WTC11 (cell line): ENCODE measurements around the gene CRLF1. TPM values are rescaled to one million over a fixed set of nuclear protein-coding genes. Genes with fewer than 3 reads are reported as not detected.

Experiments used
- ATAC-seq: fragments of 200-7000 bp; cut with Tn5 transposase; 2 replicates; pipeline ENCODE4 v1.10.0; 2021; ENCODE audit warnings: mild to moderate bottlenecking, moderate library complexity
- CTCF ChIA-PET: fragments of 300-600 bp; sonication (Branson Sonifier 250); formaldehyde crosslinking; loops from one replicate; lab custom pipeline; 2021; ENCODE audit warnings: antibody characterized with exemption; lab: Charles Lee
- POLR2A ChIA-PET: fragments of 350-600 bp; sonication (Branson Sonifier 250); formaldehyde crosslinking; loops from one replicate; lab custom pipeline; 2021; ENCODE audit warnings: antibody characterized with exemption; lab: Charles Lee
- DNase-seq: peaks from one replicate; pipeline ENCODE4 v3.0.0; 2021; ENCODE audit warnings: low spot score
- H3K27ac Mint-ChIP-seq: 2 replicates; pipeline ENCODE4 v1.8.0; 2021; ENCODE audit warnings: mixed read lengths
- H3K27me3 Mint-ChIP-seq: 2 replicates; pipeline ENCODE4 v1.8.0; 2021; ENCODE audit warnings: low read depth, mild to moderate bottlenecking, moderate library complexity, mixed read lengths
- H3K36me3 Mint-ChIP-seq: 2 replicates; pipeline ENCODE4 v1.8.0; 2021; ENCODE audit warnings: mixed read lengths
- H3K4me1 Mint-ChIP-seq: 2 replicates; pipeline ENCODE4 v1.8.0; 2022; ENCODE audit warnings: mixed read lengths
- H3K4me3 Mint-ChIP-seq: 2 replicates; pipeline ENCODE4 v1.8.0; 2021; ENCODE audit warnings: mild to moderate bottlenecking, moderate library complexity, mixed read lengths
- H3K9me3 Mint-ChIP-seq: 2 replicates; pipeline ENCODE4 v1.8.0; 2021; ENCODE audit warnings: mixed read lengths
- AR ChIP-seq: fragments of 250-450 bp; sonication (Bioruptor Pico); IDR thresholded peaks from 2 replicates; pipeline ENCODE4 v1.9.0; 2021; ENCODE audit warnings: mild to moderate bottlenecking
- E2F4 ChIP-seq: sonication (generic); formaldehyde crosslinking; IDR thresholded peaks from 2 replicates; pipeline ENCODE4 v1.8.1; 2022; ENCODE audit warnings: low read depth, mild to moderate bottlenecking, moderate library complexity, missing genetic modification reagents, borderline replicate concordance
- EMX1 ChIP-seq: fragments of 250-450 bp; sonication (Bioruptor Pico); IDR thresholded peaks from 2 replicates; pipeline ENCODE4 v1.8.0; 2021; ENCODE audit warnings: mild to moderate bottlenecking
- FOXP1 ChIP-seq: sonication (generic); formaldehyde crosslinking; IDR thresholded peaks from 2 replicates; pipeline ENCODE4 v1.8.0; 2022; ENCODE audit warnings: missing genetic modification reagents, mild to moderate bottlenecking, moderate library complexity, borderline replicate concordance
- GABPB1 ChIP-seq: sonication (generic); formaldehyde crosslinking; IDR thresholded peaks from 2 replicates; pipeline ENCODE4 v1.8.1; 2023; ENCODE audit warnings: mild to moderate bottlenecking, missing genetic modification reagents
- GRHL2 ChIP-seq: fragments of 250-450 bp; sonication (Bioruptor Pico); IDR thresholded peaks from 2 replicates; pipeline ENCODE4 v1.8.0; 2022; ENCODE audit warnings: mild to moderate bottlenecking, moderate library complexity; ENCODE audit not compliant: insufficient replicate concordance, severe bottlenecking
- HMGA2 ChIP-seq: fragments of 250-450 bp; sonication (Bioruptor Pico); IDR thresholded peaks from 2 replicates; pipeline ENCODE4 v1.4.0; 2021; ENCODE audit warnings: mild to moderate bottlenecking, moderate library complexity
- MXD4 ChIP-seq: fragments of 250-450 bp; sonication (Bioruptor Pico); IDR thresholded peaks from 2 replicates; pipeline ENCODE4 v1.8.0; 2021; ENCODE audit warnings: mild to moderate bottlenecking, moderate library complexity, borderline replicate concordance
- MYBL2 ChIP-seq: sonication (generic); formaldehyde crosslinking; IDR thresholded peaks from 2 replicates; pipeline ENCODE4 v1.8.1; 2023; ENCODE audit warnings: mild to moderate bottlenecking, moderate library complexity, missing genetic modification reagents
- NFATC4 ChIP-seq: fragments of 250-450 bp; sonication (Bioruptor Pico); IDR thresholded peaks from 2 replicates; pipeline ENCODE4 v1.9.0; 2021; ENCODE audit warnings: mild to moderate bottlenecking
- NFYB ChIP-seq: sonication (generic); formaldehyde crosslinking; conservative IDR thresholded peaks from 2 replicates; pipeline ENCODE4 v1.8.0; 2022; ENCODE audit warnings: low read depth, missing genetic modification reagents
- TEAD1 ChIP-seq: sonication (generic); formaldehyde crosslinking; IDR thresholded peaks from 2 replicates; pipeline ENCODE4 v1.8.0; 2022; ENCODE audit warnings: mild to moderate bottlenecking, missing genetic modification reagents
- TEAD4 ChIP-seq: sonication (generic); formaldehyde crosslinking; IDR thresholded peaks from 2 replicates; pipeline ENCODE4 v1.8.0; 2022; ENCODE audit warnings: mild to moderate bottlenecking, missing genetic modification reagents
- ZBTB21 ChIP-seq: sonication (generic); formaldehyde crosslinking; IDR thresholded peaks from 2 replicates; pipeline ENCODE4 v1.8.1; 2023; ENCODE audit warnings: mild to moderate bottlenecking, missing genetic modification reagents, borderline replicate concordance
- ZNF396 ChIP-seq: fragments of 250-450 bp; sonication (Bioruptor Pico); IDR thresholded peaks from 2 replicates; pipeline ENCODE4 v1.8.0; 2021; ENCODE audit warnings: mild to moderate bottlenecking, moderate library complexity, borderline replicate concordance
- ZNF671 ChIP-seq: fragments of 250-450 bp; sonication (Bioruptor Pico); IDR thresholded peaks from 2 replicates; pipeline ENCODE4 v1.8.0; 2021; ENCODE audit warnings: mild to moderate bottlenecking
- total RNA-seq: library from RNA; stranded (reverse); gene quantifications from 3 replicates; pipeline ENCODE4 v1.2.3, GENCODE V29; 2021
- TF ChIP-seq, protein P1 (sequence below): fragments of 250-450 bp; sonication (Bioruptor Pico); conservative IDR thresholded peaks from 2 replicates; pipeline ENCODE4 v1.9.0; 2021; ENCODE audit warnings: mild to moderate bottlenecking
- TF ChIP-seq, protein P2 (sequence below): sonication (generic); formaldehyde crosslinking; IDR thresholded peaks from 2 replicates; pipeline ENCODE4 v1.8.0; 2023; ENCODE audit warnings: missing genetic modification reagents, mild to moderate bottlenecking, borderline replicate concordance
- TF ChIP-seq, protein P3 (sequence below): sonication (generic); formaldehyde crosslinking; IDR thresholded peaks from 2 replicates; pipeline ENCODE4 v1.8.0; 2022; ENCODE audit warnings: mild to moderate bottlenecking, missing genetic modification reagents

The CRLF1 gene
- total RNA-seq, 1 experiment from 2014 or later = 36.4 TPM

DNA sequence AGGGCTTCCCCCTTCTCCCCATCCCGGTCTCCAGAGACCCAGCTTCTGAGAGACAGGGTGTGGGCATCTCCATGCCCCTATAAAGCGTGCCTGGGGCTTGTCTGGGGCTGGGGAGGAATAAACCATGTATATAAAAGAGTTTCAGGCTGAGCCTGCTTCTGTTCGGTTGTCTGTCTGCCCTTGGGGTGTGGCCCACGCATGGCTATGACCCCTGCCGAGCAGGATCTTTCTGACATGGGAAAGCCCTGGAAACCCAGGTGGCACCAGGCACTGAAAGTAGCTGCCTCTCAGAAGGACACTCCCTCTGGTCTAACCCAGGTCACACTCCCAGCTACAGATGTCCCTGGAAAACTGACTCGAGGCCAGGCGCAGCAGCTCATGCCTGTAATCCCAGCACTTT is 14.3 kb upstream of the CRLF1 start (continued):
- TF ChIP-seq ZBTB21 (CRISPR knock-in tag) = no peak

DNA sequence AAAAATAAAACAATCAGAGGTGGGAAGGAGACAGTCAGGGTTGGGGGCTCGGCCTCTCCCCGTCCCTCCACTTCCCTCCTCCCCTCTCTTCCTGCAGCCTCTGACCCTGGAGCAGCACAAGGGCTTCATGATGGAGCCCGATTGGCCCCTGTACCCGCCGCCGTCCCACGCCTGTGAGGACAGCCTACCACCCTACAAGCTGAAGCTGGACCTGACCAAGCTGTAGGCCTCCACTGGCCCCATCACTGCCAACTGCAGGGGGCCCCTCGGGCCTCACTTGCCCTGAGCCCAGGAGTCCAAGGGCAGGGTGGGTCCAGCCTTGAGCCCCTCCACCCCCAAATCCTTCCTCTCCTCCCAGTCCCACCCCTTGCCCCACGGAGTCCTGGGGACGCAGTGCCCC is 13.7 kb upstream of the CRLF1 start:
- H3K4me1 Mint-ChIP-seq = no peaks in the 10 kb centered on the region

DNA sequence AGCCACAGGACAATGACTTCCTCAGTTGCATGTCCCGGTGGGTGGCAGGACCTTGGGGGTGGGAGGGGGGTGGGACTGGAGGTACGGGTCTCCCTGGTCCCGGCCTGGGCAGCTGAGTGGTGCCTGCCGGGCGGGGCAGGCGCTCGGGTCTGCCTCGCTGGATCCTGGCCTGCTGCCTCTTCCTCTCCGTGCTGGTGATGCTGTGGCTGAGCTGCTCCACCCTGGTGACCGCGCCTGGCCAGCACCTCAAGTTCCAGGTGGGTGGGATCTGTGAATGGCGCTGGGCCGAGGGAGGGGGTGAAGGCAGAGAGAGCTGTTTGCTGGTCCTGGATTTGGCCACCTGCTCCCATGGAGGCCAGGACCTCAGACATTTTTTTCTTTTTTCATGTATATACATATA is 11.6 kb upstream of the CRLF1 start:
- ChIA-PET POLR2A (no interaction called here), CTCF (no interaction called here)
- Mint-ChIP-seq H3K27me3 (peaks cover 36% of the 10 kb centered on the region), H3K4me3 (no peak overlapping the region), H3K36me3 (peaks cover 5% of the 10 kb centered on the region), H3K27ac (no peak overlapping the region), H3K9me3 (peaks cover 7% of the 10 kb centered on the region), H3K4me1 (peaks cover 6% of the 10 kb centered on the region; the same call in 1 of the 2 replicates)
- TF ChIP-seq GRHL2 (no peak), GABPB1 (CRISPR knock-in tag) (no peak), NFATC4 (CRISPR knock-in tag) (no peak), NFYB (CRISPR knock-in tag) (no peak), HMGA2 (no peak), AR (CRISPR knock-in tag) (no peak), TEAD1 (CRISPR knock-in tag) (no peak), EMX1 (no peak), E2F4 (CRISPR knock-in tag) (no peak), FOXP1 (no peak), MXD4 (CRISPR knock-in tag) (no peak), ZNF671 (CRISPR knock-in tag) (no peak)
- TF ChIP-seq, protein P1, sequence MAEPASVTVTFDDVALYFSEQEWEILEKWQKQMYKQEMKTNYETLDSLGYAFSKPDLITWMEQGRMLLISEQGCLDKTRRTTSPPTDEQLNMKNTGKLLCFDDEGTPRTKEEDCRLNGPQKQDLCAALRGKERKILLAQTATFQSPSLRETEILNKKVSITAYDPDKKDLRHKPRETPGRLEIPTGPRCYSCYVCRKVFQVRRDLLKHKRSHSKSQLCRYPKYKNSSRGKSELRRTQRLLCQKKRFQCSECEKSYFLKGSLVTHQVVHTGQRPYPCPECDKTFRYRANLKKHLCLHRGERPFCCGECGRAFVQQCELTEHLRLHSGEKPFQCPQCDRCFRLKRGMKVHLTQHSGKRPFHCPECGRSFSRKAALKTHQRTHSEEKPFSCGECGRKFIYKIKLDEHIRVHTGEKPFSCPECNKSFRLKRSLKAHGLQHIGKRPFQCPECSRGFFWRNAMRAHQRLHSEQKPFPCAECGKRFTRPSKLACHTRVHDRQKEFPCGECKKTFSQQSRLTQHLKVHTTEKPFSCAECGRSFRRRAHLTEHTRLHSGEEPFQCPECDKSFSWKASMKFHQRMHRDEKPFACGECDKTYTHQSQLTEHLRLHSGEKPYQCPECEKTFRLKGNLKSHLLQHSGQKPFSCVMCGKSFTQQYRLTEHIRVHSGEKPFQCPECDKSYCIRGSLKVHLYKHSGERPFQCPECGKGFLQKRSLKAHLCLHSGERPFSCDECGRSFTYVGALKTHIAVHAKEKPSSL = no peak
- ATAC-seq (no peak), DNase-seq (no peak)

More for the DNA sequence above, 13.7 kb upstream of the CRLF1 start:
- Mint-ChIP-seq H3K27me3 (peaks cover 15% of the 10 kb centered on the region), H3K27ac (no peak overlapping the region), H3K36me3 (peaks cover 5% of the 10 kb centered on the region), H3K9me3 (peaks cover 7% of the 10 kb centered on the region), H3K4me3 (no peak overlapping the region)
- no peak for DNase-seq
- CTCF ChIA-PET = no interaction called here
- ATAC-seq = no peak
- TF ChIP-seq ZNF396 (CRISPR knock-in tag) (no peak), MYBL2 (CRISPR knock-in tag) (no peak), NFYB (CRISPR knock-in tag) (no peak), TEAD4 (CRISPR knock-in tag) (no peak), ZNF671 (CRISPR knock-in tag) (no peak)
- TF ChIP-seq, protein P2, sequence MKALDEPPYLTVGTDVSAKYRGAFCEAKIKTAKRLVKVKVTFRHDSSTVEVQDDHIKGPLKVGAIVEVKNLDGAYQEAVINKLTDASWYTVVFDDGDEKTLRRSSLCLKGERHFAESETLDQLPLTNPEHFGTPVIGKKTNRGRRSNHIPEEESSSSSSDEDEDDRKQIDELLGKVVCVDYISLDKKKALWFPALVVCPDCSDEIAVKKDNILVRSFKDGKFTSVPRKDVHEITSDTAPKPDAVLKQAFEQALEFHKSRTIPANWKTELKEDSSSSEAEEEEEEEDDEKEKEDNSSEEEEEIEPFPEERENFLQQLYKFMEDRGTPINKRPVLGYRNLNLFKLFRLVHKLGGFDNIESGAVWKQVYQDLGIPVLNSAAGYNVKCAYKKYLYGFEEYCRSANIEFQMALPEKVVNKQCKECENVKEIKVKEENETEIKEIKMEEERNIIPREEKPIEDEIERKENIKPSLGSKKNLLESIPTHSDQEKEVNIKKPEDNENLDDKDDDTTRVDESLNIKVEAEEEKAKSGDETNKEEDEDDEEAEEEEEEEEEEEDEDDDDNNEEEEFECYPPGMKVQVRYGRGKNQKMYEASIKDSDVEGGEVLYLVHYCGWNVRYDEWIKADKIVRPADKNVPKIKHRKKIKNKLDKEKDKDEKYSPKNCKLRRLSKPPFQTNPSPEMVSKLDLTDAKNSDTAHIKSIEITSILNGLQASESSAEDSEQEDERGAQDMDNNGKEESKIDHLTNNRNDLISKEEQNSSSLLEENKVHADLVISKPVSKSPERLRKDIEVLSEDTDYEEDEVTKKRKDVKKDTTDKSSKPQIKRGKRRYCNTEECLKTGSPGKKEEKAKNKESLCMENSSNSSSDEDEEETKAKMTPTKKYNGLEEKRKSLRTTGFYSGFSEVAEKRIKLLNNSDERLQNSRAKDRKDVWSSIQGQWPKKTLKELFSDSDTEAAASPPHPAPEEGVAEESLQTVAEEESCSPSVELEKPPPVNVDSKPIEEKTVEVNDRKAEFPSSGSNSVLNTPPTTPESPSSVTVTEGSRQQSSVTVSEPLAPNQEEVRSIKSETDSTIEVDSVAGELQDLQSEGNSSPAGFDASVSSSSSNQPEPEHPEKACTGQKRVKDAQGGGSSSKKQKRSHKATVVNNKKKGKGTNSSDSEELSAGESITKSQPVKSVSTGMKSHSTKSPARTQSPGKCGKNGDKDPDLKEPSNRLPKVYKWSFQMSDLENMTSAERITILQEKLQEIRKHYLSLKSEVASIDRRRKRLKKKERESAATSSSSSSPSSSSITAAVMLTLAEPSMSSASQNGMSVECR = no peak
- TF ChIP-seq, protein P3, sequence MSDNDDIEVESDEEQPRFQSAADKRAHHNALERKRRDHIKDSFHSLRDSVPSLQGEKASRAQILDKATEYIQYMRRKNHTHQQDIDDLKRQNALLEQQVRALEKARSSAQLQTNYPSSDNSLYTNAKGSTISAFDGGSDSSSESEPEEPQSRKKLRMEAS = no peak
- POLR2A ChIA-PET = no interaction called here
